OCI-LY1 (cell line): ENCODE data around the gene ITFG1.

Source experiments
- H2AFZ ChIP-seq: fragments of 200-600 bp; sonication (generic), shearing (Covaris generic); 2 replicates; pipeline ENCODE4 v1.6.0; 2014; ENCODE audit warnings: antibody characterized with exemption, mild to moderate bottlenecking, low read length
- H3F3A ChIP-seq: fragments of 200-600 bp; sonication (generic), shearing (Covaris generic); 2 replicates; pipeline ENCODE4 v1.6.0; 2014; ENCODE audit warnings: mild to moderate bottlenecking, antibody characterized with exemption, low read length, moderate library complexity; ENCODE audit not compliant: insufficient read depth
- H3K27ac ChIP-seq: fragments of 200-600 bp; sonication (generic); 2 replicates; pipeline ENCODE4 v1.5.1; 2014; ENCODE audit warnings: low read length, mixed run types, mild to moderate bottlenecking, low read depth; ENCODE audit not compliant: poor library complexity, severe bottlenecking
- H3K27me3 ChIP-seq: fragments of 200-600 bp; sonication (generic); 2 replicates; pipeline ENCODE4 v1.6.0; 2014; ENCODE audit warnings: antibody characterized with exemption, mild to moderate bottlenecking, low read length, moderate library complexity; ENCODE audit not compliant: insufficient read depth
- H3K36me3 ChIP-seq: fragments of 200-600 bp; sonication (generic); 2 replicates; pipeline ENCODE4 v1.6.1; 2014; ENCODE audit warnings: mild to moderate bottlenecking, antibody characterized with exemption, low read length, moderate library complexity, mixed read lengths; ENCODE audit not compliant: insufficient read depth
- H3K4me1 ChIP-seq: fragments of 200-600 bp; sonication (generic); 2 replicates; pipeline ENCODE4 v1.5.1; 2014; ENCODE audit warnings: mild to moderate bottlenecking, low read length, moderate library complexity; ENCODE audit not compliant: insufficient read depth, severe bottlenecking
- H3K4me2 ChIP-seq: fragments of 200-600 bp; sonication (generic), shearing (Covaris generic); 2 replicates; pipeline ENCODE4 v1.6.1; 2014; ENCODE audit warnings: low read length
- H3K4me3 ChIP-seq: fragments of 200-600 bp; sonication (generic); 2 replicates; pipeline ENCODE4 v1.5.1; 2014; ENCODE audit warnings: low read length, low read depth, mild to moderate bottlenecking, mixed read lengths; ENCODE audit not compliant: poor library complexity, severe bottlenecking
- H3K79me2 ChIP-seq: fragments of 200-600 bp; shearing (Covaris generic); 2 replicates; pipeline ENCODE4 v1.6.1; 2016; ENCODE audit warnings: mixed run types, low read length, mixed read lengths; ENCODE audit not compliant: insufficient read depth
- H3K9ac ChIP-seq: fragments of 200-600 bp; sonication (generic), shearing (Covaris generic); 2 replicates; pipeline ENCODE4 v1.6.1; 2014; ENCODE audit warnings: mild to moderate bottlenecking, low read length, mixed read lengths
- H3K9me2 ChIP-seq: fragments of 200-600 bp; sonication (generic), shearing (Covaris generic); 2 replicates; pipeline ENCODE4 v1.6.1; 2014; ENCODE audit warnings: low read depth, mild to moderate bottlenecking, low read length, mixed read lengths
- H3K9me3 ChIP-seq: fragments of 200-600 bp; shearing (Covaris generic); 2 replicates; pipeline ENCODE4 v1.6.1; 2014; ENCODE audit warnings: low read length, mixed read lengths
- H4K20me1 ChIP-seq: fragments of 200-600 bp; sonication (generic), shearing (Covaris generic); 2 replicates; pipeline ENCODE4 v1.6.0; 2016; ENCODE audit warnings: mild to moderate bottlenecking, low read length; ENCODE audit not compliant: insufficient read depth
- CTCF ChIP-seq: fragments of 200-600 bp; sonication (generic), shearing (Covaris generic); IDR thresholded peaks from 2 replicates; pipeline ENCODE4 v1.5.1; 2017; ENCODE audit warnings: mild to moderate bottlenecking, antibody characterized with exemption, low read length, moderate library complexity, mixed read lengths
- EZH2 ChIP-seq: fragments of 200-600 bp; sonication (generic), shearing (Covaris generic); IDR thresholded peaks from 2 replicates; pipeline ENCODE4 v1.8.0; 2017; ENCODE audit warnings: borderline replicate concordance, mixed run types, mild to moderate bottlenecking, antibody characterized with exemption, low read length, moderate library complexity, mixed read lengths

Gene ITFG1

GRCh38 chr16:47320546-47321310 lies 140.1 kb downstream of the ITFG1 start:
- Histone ChIP-seq H3K9me2 (no peaks in the 10 kb centered on the region), H3K9me3 (peaks cover 2% of the 10 kb centered on the region; the same call in 1 of the 2 replicates), H2AFZ (no peak overlapping the region), H3K27ac (no peak overlapping the region), H3K4me2 (no peak overlapping the region), H3K4me1 (peaks cover 10% of the 10 kb centered on the region), H3K27me3 (no peaks in the 10 kb centered on the region), H3F3A (no peaks in the 10 kb centered on the region), H3K36me3 (peaks cover 27% of the 10 kb centered on the region), H4K20me1 (no peaks in the 10 kb centered on the region), H3K9ac (no peak overlapping the region), H3K4me3 (no peak overlapping the region), H3K79me2 (no peaks in the 10 kb centered on the region)
- TF ChIP-seq CTCF (no peak), EZH2 (no peak)

- peaks cover 11% of the 10 kb centered on the region for H3K4me1 ChIP-seq
- peaks cover 2% of the 10 kb centered on the region; the same call in 1 of the 2 replicates for H3K9me3 ChIP-seq
- no peak overlapping the region for H3K4me2 ChIP-seq
- no peaks in the 10 kb centered on the region for H3K27me3 ChIP-seq
- peaks cover 27% of the 10 kb centered on the region; the same call in 1 of the 2 replicates for H3K36me3 ChIP-seq
- no peaks in the 10 kb centered on the region for H3K9me2 ChIP-seq
- H3K4me3 ChIP-seq = no peak overlapping the region
- no peak for TF ChIP-seq CTCF
- no peak for TF ChIP-seq EZH2
- H2AFZ ChIP-seq = no peak overlapping the region
- H3K79me2 ChIP-seq = no peaks in the 10 kb centered on the region
- H3K9ac ChIP-seq = no peak overlapping the region
- H3F3A ChIP-seq = no peaks in the 10 kb centered on the region; the same call in 1 of the 2 replicates
- H4K20me1 ChIP-seq = no peaks in the 10 kb centered on the region
- peak overlapping the region; percentile 31 for H3K27ac ChIP-seq
Measured at GRCh38 chr16:47317465-47318240, 143.2 kb downstream of the ITFG1 start.

- H3F3A ChIP-seq = peaks cover 4% of the 10 kb centered on the region; the same call in 1 of the 2 replicates
- no peaks in the 10 kb centered on the region for H3K79me2 ChIP-seq
- no peak overlapping the region for H3K9ac ChIP-seq
- H3K4me2 ChIP-seq = no peak overlapping the region
- H3K9me3 ChIP-seq = peaks cover 2% of the 10 kb centered on the region; the same call in 1 of the 2 replicates
- no peaks in the 10 kb centered on the region for H4K20me1 ChIP-seq
- TF ChIP-seq EZH2 (no peak), CTCF (no peak)
- no peak overlapping the region for H3K4me3 ChIP-seq
- H3K9me2 ChIP-seq = no peaks in the 10 kb centered on the region
- no peak overlapping the region for H2AFZ ChIP-seq
- peaks cover 27% of the 10 kb centered on the region; the same call in 1 of the 2 replicates for H3K36me3 ChIP-seq
- H3K27ac ChIP-seq = no peak overlapping the region
- H3K27me3 ChIP-seq = no peaks in the 10 kb centered on the region
- peaks cover 23% of the 10 kb centered on the region for H3K4me1 ChIP-seq
Measured at GRCh38 chr16:47316442-47317015, 144.3 kb downstream of the ITFG1 start.
